ENCODE measurements around the gene PPP6R1.

Gene PPP6R1

DNA sequence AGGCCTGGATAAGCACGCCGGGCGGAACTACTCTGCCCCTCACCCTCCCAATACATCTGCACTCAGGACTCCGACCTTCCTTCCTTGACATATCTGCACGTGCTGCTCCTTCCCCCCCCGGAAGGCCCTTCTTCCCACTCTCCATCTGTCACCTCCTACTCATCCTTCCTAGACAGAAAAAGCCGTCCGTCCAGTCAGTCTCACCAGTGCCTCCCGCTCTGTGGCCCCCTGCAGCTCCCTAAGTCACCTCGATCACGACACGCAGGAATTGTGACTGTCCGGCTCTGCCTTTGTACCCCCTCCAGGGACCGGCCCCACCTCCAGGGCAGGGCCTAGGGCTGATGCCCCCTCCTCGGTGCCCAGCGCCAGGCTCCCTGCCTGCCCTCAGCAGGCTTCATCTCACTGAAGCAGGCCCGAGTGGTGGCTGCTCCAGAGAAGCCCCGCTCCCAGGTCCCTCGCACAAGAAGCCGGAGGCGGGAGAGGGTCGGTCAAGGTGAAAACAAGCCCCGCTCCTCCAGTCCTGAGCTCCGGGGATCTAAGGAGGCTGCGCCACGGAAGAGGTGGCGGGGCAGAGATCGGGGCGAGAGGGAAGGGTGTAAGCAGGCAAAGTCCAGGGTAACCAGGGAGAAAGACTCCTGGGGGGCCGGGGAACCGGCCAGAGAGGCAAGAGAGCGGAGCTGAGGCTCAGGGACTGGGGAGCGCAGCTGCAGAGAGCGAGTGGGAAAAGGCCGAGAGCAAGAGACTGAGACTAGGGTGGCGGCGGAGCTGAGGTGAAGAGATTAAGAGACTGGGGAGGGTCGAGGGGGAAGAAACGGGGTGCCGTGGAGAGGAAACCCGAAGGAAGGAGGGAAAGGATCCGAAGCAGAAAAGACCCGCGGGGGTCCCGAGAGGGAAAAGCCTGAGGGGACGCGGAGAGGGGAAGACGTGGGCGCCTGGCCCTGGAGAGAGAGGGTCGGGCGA, 1.1 kb downstream of the PPP6R1 start:
- no peak for DNase-seq

GRCh38 chr19:55256562-55257460, 2.0 kb downstream of the PPP6R1 start:
- DNase-seq: no peak

GRCh38 chr19:55255618-55256423, 3.0 kb downstream of the PPP6R1 start:
- no peak for DNase-seq

DNA sequence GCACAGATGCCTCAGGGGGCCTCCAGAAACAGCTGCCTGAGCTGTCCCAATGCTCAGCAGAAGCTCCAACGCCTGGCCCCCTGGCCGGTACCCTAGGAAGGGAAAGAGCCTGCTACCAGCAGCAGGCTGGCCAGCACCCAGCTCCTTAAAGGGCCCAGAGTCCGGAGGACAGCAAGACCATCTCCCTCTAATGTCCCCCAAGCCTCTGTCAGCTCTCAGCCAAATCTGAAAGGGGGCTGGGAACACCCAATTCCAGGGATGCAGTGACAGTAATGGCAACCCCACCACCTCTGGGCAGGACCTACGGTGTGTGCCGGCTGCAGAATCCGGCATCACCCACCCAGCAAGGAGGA, 4.2 kb downstream of the PPP6R1 start:
- DNase-seq: no peak

DNA sequence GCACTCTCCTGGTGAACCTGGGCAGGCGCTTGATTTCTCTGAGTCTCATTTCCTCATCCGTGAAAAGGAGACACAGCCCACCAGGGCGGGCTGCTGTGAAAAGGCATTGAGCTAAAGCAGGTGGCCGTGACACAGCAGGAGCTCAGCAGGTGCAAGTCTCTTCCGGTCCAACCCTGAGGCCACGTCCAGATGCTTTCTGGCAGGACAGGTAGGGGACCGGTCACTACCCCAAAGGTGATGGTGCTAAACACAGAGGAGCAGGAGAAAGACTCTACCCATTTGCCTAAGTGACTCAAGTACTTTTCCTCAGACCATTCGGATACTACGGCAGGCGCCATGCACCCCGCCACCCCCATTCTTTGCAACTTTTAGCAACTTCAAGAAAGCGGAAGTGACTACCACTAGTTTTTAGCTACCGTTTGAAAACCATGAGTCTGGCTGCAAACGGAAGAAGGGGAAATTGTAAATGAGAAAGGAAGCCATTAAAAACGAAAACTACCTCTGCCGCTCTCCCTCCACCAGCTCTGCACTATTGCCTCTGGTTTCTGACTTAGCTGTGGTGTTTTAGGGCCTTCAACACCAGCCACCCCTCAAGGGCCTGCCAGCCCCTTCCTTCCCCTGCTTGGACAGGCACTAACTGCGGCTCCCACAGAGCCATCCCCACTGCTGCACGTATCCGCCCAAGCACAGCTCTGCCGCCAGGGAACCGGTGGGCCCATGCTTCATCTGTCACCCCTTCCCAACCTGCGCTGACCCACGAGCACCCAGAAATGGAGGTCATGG, 4.8 kb downstream of the PPP6R1 start:
- no peak for DNase-seq

DNA sequence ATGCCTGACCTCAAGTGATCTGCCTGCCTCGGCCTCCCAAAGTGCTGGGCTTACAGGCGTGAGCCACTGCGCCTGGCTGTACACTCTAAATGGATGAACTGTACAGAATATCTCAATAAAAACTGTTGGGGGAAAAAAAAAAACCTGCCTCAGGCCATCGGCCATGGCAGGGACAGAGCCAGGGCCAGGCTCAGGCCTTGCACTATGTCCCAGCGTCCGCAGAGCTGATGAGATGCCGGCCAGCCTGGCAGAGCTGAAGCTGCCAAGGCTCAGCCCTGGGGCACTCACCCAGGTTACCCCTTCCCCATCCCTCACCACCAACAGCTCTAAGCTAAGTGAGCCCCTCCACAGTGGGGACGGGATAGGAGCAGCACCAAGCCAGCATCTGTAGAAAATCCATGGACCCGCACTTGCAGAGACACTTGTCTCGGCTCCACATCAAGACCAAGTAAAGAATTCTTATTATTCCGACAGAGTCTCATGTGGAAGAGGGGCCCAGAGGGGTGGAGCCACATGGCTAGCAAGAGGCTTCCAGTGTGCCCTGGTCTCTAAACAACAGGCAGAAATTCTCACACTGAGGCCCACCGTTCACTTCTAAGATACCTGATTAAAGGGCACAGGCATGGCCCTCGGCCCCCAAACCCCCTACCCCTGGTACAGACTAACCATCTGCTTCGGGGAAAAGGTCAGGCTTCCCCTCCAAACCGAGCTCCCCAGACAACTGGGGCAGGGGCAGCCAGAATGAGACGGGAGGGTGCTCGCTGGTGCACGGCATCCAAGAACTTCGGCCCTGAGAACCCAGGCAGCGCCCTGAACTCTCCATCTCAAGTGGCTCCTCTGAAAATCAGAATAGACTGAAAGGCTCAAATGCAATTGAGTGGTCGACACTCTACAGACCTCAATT, 5.8 kb downstream of the PPP6R1 start:
- DNase-seq: no peak

- DNase-seq: no peak
Observed at GRCh38 chr19:55251341-55252081, 7.3 kb downstream of the PPP6R1 start.

DNA sequence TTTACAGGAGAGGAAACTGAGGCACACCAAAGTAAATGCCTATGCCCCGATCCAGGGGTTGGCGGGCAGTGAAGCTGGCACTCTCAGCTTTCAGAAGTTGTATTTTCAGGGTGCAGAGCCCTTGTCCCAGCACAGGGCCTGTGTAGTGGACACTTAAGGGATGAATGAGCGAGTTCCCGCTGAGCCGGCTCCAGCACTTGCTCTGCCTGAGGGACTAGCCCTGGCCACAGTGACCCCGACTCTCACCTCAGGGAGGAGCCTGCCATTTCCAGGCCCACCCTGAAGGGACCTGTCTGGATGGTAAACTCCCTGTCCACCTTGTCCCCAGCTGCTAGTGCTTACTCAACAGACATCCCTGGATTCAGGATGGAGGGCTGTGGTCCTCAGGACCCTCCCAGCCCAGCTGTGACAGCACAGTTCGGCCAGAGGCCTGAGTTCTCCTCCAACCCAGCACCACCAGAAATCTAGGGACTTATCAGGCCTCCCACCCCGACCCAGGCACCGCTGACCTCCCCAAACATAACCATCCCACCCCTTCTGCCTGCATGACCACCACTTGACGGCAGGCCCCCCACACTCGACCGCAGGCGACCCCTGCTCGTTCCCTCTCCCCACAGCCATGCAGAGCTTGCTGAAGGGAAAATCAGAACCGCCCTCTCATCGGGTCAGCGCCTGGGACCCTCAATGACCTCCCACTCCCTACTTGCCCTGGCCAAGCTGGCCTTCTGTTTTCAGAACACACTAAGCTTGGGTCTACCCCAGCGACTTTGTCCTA, 8.4 kb downstream of the PPP6R1 start:
- no peak for DNase-seq

DNA sequence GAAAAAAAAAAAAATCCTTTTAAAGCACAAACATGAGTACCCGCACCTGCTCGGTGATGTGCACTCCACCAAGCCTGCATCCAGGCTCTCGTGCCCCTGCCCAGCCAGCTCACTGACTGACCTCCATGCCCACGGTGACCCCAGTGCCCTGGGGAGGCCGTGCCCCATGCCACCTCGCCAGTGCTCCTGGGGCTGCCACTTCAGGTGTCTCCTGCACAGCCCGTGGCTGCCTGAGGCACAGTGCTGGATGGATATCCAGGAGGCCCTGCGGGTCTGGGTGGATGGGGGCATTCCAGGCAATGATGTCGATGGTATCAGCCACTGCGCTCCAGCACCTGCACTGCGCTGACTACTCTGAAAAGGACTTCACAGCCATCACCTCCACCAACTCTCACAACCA, 9.0 kb downstream of the PPP6R1 start:
- DNase-seq: no peak

- DNase-seq: no peak
Observed at GRCh38 chr19:55248704-55249103, 10.1 kb downstream of the PPP6R1 start.

DNA sequence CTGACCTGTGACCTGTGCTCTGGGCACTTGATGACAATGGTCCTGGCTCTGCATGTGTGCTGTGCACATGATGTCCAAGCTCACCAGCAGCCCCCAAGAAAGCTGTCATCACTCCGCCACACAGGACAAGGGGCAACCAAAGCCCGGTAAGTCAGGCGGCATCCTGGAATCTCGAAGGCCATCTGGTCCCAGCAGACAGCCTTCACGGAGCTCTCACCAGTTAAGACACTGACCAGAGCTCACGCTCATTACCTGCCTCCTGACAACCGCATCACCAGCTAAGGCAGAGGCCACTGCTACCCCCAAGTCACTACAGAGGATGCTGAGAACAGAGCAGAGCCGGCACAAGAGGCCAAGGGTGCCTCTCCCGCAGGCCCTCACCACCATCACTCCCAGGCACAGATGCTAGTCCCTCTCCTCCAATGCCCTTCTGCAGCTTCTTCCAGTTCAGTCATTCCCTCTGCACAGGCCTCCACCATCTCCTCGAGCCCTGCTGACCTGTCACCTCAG, 10.6 kb downstream of the PPP6R1 start:
- no peak for DNase-seq

GRCh38 chr19:55247621-55248099, 11.2 kb downstream of the PPP6R1 start:
- DNase-seq: no peak

GRCh38 chr19:55246462-55247451, 12.1 kb downstream of the PPP6R1 start:
- no peak for DNase-seq

DNA sequence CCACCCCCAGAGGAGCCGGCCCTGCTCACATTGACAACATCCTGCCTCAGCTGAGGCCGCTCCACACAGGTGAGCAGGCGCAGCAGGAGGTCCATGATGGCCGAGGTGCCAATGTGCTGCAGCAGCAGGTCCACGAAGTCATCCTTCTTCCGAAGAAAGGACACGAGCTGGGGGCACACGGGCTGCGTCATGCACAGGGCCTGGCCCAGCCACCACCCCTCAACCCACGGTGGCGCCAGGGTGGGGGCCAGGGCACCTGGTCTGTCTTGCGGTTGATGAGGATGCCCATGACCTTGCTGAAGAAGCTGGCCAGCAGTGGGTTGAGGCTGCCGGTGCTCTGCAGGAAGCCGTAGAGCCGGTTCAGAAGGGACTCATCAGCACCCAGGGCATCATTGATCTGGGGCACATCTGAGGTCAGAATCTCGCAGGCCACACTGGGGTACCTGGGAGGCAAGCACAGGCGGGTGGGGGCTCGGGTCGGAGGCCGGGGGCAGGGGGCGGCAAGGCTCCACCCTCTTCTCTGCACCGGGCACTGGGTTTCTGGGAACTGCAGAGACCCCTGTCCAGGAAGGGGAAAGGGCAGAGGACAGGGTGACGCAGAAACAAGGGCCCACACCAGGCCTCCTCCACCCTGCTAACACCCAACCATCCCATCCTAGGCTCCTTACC, 13.4 kb downstream of the PPP6R1 start:
- DNase-seq: no peak

- DNase-seq: no peak
Observed at GRCh38 chr19:55244004-55244680, 14.7 kb downstream of the PPP6R1 start.

DNA sequence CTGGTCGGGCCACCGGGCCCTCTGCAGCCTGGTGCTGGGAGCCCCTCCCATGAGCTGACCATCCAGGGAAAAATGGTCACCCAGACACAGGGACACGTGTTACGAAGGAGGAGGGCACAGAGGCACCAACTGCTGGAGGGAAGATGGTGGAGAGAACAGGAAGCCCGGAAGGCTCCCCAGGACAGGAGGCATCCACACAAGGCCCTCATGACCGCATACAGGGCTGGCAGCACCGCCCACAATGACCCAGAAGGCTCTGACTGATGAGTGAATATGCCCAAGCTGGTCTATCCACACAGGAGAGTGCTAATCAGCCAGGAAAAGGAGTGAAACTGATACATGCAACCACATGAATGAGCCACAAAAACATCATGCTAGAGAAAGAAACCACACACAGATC, 16.3 kb downstream of the PPP6R1 start:
- DNase-seq: no peak
